HG03280 (cell line): Measurements from ENCODE around the gene NEURL1.

Experiments used
- ATAC-seq: cut with Tn5 transposase; IDR thresholded peaks from one replicate; pipeline ENCODE4 v1.9.1; 2021; ENCODE audit warnings: mild to moderate bottlenecking, moderate library complexity; ENCODE audit not compliant: unreplicated experiment

Gene NEURL1

GRCh38 chr10:103493362-103493915 lies at the start of gene NEURL1:
NEURL1 (plus strand) TSS chr10:103493705; CDS start chr10:103494388, 683 bp downstream.
- no peak for ATAC-seq

GRCh38 chr10:103444478-103444877 lies 49.0 kb upstream of the NEURL1 start:
- ATAC-seq, result no peak

DNA sequence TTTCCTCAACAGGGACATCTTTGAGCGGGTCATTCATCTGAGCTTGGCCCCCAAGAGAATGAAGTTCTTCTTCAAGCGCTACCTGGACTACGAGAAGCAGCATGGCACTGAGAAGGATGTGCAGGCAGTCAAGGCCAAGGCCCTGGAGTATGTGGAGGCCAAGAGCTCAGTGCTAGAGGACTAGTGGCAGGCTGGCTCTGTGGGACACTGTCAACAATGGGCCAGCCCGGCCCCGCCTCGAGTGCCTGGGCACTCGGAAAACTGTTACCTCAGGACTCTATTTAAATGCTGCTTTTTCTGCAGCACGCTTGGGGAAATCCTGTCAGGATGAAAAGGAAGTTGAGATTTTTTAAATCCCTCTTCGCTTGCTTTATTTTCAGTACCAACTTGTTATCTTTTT lies 48.1 kb upstream of the NEURL1 start:
- ATAC-seq, result no peak

DNA sequence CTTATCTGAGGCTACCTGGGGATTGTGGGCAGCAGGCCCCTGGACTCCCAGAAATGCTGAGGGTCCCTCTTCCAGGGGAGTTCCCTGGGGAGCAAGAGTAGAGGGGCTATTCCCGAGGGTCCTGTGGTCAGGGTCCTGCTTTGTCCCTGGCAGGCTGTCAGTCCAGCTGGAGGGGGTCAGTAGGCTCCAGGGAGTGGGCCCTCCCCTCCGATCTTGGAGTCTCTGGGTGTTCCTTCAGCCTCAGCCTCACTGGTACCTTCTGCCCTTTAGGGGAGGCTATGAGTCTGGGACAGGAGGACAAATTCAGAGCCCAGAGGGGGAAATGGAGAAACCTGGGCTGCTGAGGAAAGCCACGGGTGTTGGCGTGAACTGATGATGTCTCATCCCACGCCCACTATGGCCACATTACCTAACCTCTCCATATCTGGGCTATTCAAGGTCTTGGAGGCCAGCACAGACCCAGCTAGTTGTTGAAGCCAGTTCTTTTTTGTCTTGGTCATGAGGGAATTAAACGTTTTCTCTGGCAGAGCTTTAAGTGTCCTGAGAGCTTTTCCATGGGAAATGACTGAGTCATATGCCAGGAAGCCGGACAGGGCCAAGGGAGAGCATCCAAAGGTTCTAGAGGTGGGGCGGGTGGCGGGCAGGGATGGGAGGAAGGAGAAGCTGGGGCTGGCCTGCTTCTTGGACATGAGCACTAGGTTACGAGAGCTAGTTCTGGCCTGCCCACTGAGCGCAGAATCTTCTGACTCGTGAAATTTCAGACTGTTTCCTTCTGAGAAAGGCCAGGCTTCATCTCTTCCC lies 47.5 kb upstream of the NEURL1 start:
- ATAC-seq, result no peak

- no peak for ATAC-seq
Measured at GRCh38 chr10:103447187-103447586, 46.3 kb upstream of the NEURL1 start.

DNA sequence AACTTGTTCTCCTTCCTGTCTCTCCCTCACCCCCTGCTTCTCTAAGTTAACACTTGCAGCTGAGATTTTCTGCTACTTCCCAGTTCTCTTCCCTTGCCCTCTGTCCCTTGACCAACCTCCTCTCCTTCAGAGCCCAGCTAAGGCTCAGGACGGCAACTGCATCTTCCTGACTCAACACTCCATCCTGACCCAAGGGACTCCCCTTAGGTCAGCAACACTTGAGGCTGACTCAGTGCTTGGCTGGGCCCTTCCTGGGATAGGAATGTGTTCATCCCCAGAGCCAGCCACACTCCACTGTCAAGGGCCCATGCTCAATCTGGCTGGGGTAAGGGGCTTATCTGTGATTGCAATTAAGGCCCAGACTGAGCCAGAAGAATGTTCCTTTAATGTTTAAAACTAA lies 44.8 kb upstream of the NEURL1 start:
- no peak for ATAC-seq

DNA sequence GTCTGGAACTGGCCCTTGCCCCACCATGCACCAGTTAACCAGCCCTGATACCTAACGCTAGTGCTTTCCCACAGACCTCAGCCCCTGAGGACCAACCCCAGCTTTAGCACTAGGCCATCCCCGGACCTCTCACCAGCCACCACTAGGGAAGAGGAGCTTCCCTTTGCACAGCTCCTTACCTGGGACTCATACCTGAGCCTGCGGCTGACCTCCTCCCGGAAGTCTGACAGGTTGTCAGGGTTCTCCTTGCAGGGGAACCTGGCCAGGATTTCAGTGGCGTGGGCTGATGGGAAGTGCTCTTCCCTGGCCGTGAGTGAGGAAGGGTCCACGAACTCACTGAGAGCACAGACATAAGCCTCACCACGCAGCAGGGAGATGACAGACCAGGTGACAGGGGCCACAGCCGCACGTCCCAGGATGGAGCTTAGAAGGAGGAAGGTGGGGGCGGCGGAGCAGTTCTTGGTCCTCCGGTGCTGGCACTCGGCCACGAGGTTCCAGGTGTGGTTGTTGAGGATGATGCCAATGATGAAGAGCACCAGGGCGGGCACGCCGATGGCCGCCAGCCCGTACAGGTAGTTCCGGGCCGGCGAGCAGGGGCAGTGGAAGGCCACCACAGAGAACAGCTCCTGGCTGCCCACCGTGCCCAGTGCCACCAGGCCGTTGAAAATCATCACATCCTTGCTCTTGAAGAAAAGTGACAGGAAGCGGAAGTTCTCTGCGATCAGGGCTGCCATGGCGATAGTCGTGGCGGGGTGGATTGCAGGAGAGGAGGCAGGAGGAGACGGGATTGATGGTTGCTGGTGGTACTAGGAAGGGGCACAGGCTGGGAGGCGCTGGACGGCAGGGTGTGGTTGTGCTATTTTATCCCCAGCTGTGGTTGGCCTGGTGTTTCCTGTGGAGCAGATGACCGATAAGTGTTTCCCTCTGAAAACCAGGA lies 44.0 kb upstream of the NEURL1 start:
- no peak for ATAC-seq

- ATAC-seq, result no peak
Measured at GRCh38 chr10:103450201-103450695, 43.3 kb upstream of the NEURL1 start.

- no peak for ATAC-seq
Measured at GRCh38 chr10:103451091-103451813, 42.3 kb upstream of the NEURL1 start.

- peak; percentile 72 for ATAC-seq
Measured at GRCh38 chr10:103451831-103452505, 41.5 kb upstream of the NEURL1 start, which contains the start of gene CALHM2. CALHM2 (minus strand) TSS chr10:103452370; CDS start chr10:103449941, 2,429 bp downstream.

GRCh38 chr10:103452506-103453230 lies 40.8 kb upstream of the NEURL1 start:
- no peak for ATAC-seq

- ATAC-seq, result no peak
Measured at GRCh38 chr10:103454026-103454425, 39.5 kb upstream of the NEURL1 start.

DNA sequence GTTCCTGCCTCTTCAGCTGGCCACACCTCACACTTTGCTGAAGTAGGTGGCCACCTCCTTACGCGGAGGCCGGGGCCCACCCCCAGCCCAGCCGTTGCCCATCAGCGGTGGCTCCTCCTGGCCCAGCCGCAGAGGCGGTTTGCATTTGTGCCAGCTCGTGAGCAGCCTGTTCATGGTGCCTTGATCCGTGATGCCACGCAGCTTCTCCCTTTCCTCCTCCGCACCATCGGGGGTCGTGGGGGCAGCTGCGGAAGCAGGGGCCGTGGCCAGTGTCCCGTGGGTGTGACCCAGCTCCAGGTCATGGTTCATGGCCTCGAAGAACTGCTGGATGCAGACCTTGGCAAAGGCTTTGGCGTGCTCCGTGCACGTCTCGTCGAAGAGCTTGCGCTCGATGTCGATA lies 38.3 kb upstream of the NEURL1 start:
- no peak for ATAC-seq

DNA sequence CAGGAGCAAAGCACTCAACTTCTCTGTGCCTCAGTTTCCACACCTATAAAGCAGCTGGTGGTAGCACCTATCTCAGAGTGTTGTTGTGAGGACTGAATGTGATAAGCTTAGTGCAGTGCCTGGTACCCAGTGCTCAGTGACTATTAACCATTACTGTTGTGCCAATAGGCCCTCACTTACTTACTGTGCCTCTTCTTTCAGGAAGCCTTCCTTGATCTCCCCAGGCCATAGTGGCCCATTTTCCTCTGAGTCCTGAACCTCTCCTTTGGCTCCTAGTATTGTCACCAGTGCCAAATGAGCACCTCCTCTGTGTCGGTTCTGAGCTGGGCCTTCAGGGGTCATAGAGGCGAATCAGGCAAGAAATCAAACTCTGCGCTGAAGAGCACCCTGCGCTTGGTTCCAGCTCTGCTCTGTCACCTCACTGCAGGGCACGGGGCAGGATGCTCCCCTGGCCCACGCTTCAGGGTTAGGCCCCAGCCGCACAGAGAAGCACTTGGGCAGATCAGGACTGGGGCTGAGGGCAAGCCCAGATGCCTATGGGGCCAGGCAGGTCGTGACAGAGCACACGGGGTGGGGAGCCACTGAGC lies 37.3 kb upstream of the NEURL1 start:
- no peak for ATAC-seq

DNA sequence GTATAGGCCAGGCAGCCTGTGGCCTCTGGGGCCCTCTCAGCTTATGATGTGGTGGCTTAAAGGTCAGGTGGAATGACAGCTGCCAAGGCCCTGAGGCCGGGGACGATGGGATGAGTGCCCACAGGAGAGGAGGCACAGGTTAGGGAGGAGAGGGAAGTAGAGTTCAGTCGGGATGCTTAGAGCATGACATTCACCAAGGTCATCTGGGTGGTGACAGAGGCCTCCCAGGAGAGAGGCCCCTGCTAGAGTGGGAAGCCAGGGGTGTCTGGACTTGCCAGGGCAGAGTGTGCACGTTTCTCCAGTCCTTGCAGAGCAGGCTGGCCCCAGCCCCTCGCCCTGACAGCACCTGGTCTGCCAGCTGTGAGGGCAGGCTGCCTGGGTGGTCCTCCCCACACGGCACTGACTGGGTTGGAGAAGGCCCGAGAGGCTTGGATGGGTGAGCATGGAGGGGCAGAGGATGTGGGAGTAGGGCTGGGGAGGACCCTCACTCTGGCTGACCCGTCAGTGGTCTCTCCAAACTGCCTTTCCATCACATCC lies 36.3 kb upstream of the NEURL1 start:
- ATAC-seq, result no peak

DNA sequence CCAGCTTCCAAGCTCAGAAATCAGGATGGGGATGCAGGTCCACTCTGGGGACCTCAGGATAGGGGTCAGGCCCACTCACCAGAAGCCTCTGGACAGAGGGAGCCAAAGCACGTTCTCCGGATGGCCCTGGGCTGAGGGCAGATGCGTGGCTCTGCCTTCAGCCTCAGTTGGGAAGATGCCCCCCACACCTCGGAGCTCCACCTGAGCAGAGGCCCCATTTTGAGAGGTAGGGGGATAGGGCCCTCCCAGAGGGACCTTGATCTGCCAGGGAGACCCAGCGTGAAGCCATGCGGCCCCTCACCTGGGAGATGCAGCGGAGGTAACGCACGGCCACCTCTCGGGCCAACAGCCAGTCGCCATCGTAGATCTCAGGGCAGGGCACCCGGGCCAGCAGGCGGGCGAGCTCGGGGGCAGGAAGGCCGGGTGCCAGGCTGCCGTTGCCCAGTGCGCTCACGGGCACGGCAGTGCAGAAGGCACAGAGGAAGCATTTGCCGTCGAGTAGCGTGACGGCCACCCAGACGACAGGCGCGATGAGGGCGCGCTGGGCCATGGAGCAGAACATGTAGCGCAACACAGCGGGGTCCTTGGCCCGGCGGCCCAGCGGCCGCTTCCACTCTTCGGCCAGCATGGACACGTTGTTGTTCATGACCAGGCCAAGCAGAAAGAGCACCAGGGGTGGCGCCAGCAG lies 35.5 kb upstream of the NEURL1 start:
- no peak for ATAC-seq

DNA sequence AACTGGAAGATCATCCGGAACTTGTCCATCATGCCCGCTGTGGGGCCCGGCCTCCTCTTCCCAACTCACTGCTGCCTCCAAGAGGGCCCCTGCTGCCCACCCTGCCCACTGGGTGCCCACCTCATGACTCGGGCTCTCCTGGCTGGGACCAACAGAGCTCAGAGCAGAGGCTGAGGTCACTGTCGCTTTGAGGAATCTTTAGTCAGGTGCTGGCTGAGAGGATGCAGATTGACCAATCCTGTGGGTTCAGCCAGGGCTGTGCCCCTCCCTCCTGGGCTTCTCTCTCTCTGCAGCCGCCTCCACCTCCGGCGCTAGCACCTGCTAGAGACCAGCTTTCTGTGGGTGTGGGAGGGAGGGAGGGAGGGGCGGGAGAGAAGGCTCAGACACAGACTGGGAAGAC lies 34.8 kb upstream of the NEURL1 start, which contains the start of gene CALHM1:
Gene CALHM1, minus strand, starts transcription at position 181 of the 400 bp plus-strand sequence. Its CDS starts 149 bp downstream, at position 32.
- peak; percentile 60 for ATAC-seq

DNA sequence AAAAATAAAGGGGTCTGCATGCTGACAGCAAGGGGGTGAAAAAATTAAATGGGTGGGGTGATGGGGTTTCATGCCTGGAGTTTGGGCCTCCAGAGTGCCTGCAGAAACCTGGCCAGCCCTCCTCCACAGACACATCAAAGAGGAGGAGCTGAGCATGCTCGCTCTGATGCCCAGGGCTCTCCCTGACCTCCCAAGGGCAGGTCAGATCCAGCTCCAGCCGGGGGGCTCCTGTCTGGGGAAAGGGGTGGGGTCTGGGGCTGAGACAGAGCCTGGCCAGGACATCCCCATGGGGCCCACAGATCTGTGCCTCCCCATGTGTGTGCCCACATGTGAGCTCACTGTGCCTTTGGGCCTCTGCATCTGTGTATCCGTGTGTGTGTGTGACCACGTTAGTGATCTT lies 33.9 kb upstream of the NEURL1 start:
- no peak for ATAC-seq
